LHCN-M2 (cell line): ENCODE data around the gene PLA2G2F. TPM values are rescaled to one million over a fixed set of nuclear protein-coding genes. Genes with fewer than 3 reads are reported as not detected.
A peak's percentile ranks its signal among the peaks of the same experiment; 100 is the strongest.
"Not testable (repeated sequence)": the region's sequence is repeated elsewhere in the genome, so short reads cannot be mapped to it uniquely, and the experiment has no call there.

Source experiments
- DNase-seq: peaks from one replicate; pipeline ENCODE4 v3.0.0-alpha.2; 2012; ENCODE audit warnings: low read depth
- total RNA-seq: library from RNA; depleted of rRNA; stranded (reverse); fragments of >200 nt; gene quantifications from 2 replicates; pipeline ENCODE4 v1.2.3, GENCODE V29; 2014

Gene PLA2G2F
- total RNA-seq, 1 experiment from 2014 or later = not detected

DNA sequence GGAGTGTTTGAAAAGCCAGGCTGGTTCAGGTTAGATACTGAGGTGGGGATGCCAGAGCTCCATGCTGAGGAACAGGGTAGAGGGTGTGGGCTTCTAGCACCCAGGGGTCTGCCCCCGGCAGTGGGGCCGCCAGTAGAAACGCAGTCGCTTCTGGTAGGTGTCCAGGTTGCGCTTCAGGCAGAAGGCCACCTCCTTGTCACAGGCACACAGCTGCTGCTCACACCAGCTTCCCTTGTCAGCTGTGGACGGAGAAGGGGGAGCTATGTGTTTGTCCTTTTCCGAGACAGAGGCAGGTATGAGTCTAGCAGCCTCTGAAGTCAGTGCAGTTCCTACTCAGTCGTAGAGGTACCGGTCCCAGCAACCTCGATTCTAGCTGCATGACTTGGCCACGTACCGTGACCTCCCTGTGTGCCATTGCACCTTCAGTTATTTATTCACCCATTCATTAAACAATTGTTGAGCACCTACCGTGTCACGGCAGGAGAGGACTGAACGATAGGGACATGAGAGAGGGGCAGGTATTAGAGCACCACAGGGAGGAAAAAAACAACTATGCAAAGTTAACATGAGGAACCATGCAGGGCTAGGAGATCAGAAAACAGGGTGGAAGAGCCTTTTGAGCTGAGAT is 25.0 kb upstream of the PLA2G2F start:
- DNase-seq = no peak

GRCh38 chr1:20115479-20115878 is 23.6 kb upstream of the PLA2G2F start:
- no peak for DNase-seq

DNA sequence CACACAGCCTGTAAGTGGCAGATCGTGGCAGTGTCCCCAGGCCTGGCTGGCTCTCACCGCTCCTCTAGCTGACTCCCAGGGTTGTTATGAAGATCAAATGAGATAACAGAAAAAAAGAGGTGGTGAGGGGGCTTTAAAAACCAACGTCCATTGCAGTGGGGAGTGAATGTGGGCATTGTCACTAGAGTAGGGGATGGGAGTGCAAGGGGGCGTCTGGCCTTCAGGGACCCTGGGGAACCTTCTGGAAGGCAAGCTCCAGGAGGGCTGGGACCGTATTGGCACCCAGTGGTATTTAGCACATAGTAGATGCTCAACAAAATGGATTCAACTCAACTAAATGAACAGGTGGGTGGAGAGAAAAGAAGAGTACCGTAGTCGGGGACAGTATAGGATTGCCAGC is 23.2 kb upstream of the PLA2G2F start:
- no peak for DNase-seq

GRCh38 chr1:20117236-20117635 is 21.9 kb upstream of the PLA2G2F start:
- no peak for DNase-seq

DNA sequence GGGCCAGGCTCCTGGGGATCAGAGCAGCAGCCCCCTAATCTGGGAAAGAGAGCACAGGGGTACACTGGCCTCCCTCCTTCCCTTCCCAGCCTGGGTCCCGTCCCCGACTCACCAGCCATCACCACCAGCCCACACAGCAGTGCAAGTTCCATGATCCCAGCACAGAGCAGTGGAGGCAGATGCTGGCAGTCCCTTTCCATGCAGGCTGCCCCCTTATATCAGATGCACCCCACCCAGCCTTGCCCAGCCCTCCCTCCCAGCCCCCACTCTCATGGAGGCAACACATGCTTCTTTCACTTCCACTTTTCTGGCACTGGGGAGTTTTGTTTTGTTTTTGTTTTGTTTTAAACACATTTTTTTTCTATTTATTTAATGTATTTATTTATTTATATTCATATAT is 19.8 kb upstream of the PLA2G2F start, which contains the start of gene PLA2G2D:
Gene PLA2G2D (minus strand): TSS at position 190 of the 400 bp plus-strand sequence. CDS start 38 bp downstream, at position 152.
- DNase-seq = no peak

DNA sequence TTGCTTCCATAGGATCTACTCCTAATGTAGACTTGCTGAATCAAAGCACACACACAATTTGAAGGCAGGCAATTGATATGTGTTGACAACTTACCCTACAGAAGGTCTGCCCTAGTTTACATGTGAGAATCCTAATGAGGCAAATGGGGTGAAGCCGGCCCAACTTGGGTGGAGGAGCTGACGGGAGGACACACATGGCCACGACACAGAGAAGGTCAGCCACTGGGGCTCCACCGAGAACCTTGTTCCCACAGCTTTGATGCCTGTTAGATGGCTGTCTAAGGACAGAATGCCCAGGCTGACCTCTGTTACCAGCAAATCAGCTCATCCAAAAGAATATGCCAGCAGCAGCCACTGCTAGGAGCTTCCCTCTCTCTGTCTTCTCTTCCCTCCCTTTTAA is 18.3 kb upstream of the PLA2G2F start:
- no peak for DNase-seq

GRCh38 chr1:20123722-20124455 is 15.2 kb upstream of the PLA2G2F start:
- DNase-seq = no peak

GRCh38 chr1:20124456-20125057 is 14.6 kb upstream of the PLA2G2F start:
- DNase-seq = peak; percentile 73

DNA sequence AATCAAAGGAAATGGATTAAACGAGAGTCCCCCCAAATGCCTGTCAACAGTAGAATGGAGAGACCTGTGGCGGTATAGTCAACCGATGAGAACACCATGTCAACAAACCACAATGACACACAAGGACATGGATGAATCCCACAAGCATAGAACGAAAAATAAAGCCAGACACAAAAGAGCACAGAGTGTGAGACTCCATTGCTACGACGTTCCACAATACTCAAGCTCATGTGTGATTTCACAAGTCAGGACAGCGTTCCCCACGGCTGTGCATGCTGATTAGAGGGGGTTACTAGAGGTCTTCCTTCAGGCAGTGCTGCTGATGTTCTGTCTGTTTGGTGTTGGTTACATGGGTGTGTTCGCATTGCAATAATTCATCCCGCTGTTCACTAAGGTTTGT is 14.0 kb upstream of the PLA2G2F start:
- no peak for DNase-seq

DNA sequence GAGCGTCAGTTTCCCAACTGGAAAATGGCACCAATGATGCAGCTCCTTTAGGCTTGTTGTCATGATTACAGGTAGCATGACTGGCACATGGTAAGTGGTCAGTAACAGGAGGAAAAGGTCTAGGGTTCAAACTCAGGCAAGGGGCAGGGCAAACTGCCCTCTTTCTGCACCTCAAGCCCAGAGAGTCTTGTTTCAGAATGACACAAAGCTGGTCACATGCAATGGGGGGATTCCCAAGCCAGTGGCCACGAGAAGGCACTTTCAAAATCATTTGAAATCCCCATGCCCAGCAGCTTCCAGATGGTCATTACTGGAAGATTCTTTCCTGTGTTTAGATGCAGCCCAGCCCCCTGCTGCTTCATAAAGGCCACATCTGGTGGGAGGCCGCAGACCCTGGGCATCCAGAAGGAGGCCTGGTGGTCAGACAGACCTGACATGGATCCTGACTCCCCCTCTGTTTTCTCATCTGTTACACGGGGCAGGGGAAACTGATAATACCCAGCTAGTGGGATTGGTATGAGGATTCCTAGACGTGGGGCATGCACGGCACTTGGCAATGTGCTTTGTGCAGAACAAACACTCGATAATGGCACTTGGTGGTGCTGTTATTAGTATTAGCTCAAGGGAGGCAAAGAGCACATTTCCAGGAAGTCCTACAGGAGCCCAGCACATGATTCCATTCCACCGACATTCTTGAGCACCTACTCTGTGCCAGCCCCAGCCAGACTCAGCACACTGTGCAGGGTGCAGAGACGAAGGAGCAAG is 12.9 kb upstream of the PLA2G2F start:
- no peak for DNase-seq

GRCh38 chr1:20126806-20127440 is 12.2 kb upstream of the PLA2G2F start:
- DNase-seq = no peak

- not testable (repeated sequence) for DNase-seq
These were observed 8.6 kb upstream of the PLA2G2F start for GRCh38 chr1:20130518-20130917.

DNA sequence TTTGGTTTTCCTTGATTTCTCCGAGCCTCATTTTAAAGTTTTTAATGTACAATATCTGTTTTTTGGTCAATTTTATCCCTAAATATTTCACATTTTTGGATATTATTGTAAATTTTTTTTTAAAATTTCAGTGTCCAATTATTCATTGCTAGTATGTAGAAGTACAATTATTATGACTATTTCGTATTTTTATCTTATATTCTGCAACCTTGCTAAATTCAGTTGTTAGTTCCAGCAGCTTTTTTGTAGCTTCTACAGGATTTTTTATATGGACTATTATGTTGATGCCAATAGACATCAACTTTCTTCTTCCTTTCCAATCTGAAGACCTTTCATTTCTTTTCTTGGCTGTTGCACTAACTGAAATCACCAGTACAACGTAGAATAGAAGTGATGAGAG is 4.1 kb upstream of the PLA2G2F start:
- no peak for DNase-seq

DNA sequence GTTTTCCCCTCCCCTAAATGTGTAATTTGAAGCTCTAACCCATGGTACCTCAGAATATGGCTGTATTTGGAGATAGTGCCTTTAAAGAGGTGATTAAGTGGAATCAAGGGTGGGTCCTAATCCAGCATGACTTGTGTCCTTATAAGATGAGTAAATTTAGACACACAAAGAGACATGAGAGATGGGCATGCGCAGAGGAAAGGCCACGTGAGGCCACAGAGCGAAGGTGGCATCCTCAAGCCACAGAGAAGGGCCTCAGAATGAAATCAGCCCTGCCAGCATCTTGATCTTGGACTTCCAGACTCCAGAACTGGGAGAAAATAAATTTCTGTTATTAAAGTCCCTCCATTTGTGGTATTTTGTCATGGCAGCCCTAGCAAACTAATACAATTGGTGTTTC is 2.9 kb upstream of the PLA2G2F start:
- DNase-seq = no peak

DNA sequence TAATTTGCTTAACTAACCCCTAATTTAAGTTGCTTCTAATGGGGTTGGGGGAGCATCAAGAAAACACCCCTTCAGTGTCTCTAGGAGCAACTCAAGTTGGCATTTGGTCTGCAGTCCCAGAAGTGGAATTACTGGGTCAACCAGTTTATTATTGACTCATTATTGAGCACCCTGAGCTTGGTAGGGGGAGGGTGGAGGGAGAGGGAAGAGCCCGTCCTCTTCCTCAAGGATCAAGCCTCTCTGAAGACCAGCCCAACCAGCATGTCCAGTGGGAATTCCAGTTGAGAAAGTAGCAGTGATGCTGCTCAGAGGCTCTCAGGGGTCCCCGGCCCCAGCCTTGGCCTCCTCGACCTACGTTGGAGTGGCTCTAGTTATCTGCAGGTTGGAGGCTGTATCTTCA is 2.1 kb upstream of the PLA2G2F start:
- no peak for DNase-seq

DNA sequence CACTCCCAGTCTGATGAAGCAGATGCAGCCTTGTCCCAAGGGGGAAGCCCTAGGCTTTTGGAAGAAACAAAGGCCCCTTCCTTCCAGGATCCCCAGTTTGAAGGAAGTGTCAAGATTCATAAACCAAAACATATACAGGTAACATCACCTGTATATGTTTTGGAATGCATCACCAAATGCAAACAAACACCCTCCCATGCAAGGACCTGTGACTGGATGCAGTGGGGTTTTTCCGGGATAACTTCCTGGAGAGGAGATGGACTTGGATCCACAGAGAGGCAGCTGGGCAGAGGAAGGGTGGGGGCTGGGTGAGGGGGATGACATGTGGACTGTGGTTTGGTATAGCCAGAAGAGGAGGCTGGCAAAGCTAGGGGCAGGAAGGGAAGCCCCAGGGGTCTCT is 1.5 kb upstream of the PLA2G2F start:
- no peak for DNase-seq

DNA sequence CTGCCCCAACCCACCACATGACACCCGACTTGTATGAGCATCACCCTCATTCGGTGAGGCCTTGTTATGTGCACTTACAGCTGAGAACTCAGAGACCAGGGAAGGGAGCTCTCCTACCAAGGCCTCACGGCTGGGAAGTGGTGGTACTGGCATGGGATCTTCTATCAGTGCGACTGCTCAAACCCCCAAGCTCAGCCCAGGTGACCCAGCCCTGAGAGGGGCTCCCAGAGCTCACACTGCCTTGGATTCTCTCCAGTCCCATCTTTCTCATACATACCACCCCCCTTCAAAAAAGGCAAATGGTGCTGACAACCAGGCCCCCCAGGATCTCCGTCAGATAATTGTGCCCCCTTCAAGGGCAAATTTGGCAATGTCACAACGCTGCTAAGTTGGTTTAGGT is 777 bp upstream of the PLA2G2F start:
- no peak for DNase-seq

DNA sequence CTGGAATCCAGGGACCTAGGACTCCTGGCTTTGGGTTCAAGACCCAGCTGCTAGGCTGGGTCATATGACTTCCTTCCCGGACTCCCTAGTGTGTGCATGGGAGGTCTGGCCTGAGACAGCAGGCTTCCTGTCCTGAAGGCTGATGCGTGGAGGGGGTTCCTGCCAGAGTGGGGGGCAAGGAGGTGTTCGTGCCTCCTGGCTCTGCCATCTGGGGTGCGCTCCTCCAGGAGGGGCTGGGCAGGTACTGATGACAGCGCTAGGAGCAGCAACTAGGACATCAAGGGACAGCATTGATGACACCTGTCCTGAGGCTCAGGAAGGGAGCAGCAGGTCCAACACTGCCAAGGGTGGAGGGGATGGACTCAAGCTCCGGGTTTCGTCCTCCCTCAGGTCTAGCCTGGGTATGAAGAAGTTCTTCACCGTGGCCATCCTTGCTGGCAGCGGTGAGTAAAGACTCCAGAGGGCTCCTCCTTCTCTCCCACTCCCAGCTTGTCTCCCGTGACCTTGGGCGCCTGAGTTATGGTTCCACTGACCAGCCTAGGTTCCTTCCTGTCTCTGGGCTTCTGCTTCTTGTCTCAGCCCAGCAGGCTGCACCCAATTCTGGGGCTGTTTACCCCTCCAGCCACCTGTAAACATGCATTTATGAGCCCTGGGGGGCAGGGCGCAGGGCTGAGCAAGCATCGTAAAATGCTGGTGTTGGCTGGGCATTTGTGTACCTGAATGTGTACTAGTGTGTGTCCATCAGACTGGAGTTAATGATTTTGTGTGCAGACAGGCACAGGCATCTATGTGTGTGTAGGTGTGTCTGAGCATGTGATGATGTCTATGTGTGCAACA is 871 bp downstream of the PLA2G2F start:
- no peak for DNase-seq

- no peak for DNase-seq
These were observed 1.9 kb downstream of the PLA2G2F start for GRCh38 chr1:20141001-20141400.

DNA sequence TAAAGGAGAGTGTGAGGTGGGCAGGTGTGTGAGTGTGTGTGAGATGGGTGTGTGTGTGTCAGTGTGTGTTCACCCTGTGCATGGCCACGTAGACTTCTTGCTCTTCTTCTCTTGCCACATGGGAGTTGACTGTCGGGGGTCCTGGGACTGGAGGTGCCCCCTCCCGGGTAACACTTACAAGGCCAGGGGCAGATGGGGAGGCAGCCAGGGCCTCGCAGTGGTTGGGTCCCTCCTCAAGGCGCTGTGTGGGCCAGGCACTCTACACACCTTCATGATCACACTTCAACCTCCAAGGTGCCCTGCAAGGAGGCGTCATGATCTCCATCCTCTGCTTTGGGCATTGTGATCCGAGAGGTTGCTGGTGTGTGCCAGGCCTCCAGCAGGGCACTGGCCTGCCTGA is 2.3 kb downstream of the PLA2G2F start:
- DNase-seq = no peak
